ENCODE data around the gene ZNF730.

- TF ChIP-seq POLR2A (IDR thresholded peaks at IDR 0.05; ENCODE audit: low read depth, low read length) (no peak), RAD21 (IDR thresholded peaks at IDR 0.05; ENCODE audit: low read length) (no peak), MAFK (IDR thresholded peaks at IDR 0.05; ENCODE audit: low read depth, low read length) (no peak), CHD1 (IDR thresholded peaks at IDR 0.05; ENCODE audit: low read depth, low read length) (no peak), SMC3 (IDR thresholded peaks at IDR 0.05; ENCODE audit: low read depth, low read length) (no peak), BHLHE40 (IDR thresholded peaks at IDR 0.05; ENCODE audit: low read depth, low read length) (no peak), ELK1 (IDR thresholded peaks at IDR 0.05; ENCODE audit: borderline replicate concordance, low read depth, low read length) (no peak), MAZ (IDR thresholded peaks at IDR 0.05; ENCODE audit: borderline replicate concordance, low read depth, low read length) (no peak)
- TF ChIP-seq, protein P1, sequence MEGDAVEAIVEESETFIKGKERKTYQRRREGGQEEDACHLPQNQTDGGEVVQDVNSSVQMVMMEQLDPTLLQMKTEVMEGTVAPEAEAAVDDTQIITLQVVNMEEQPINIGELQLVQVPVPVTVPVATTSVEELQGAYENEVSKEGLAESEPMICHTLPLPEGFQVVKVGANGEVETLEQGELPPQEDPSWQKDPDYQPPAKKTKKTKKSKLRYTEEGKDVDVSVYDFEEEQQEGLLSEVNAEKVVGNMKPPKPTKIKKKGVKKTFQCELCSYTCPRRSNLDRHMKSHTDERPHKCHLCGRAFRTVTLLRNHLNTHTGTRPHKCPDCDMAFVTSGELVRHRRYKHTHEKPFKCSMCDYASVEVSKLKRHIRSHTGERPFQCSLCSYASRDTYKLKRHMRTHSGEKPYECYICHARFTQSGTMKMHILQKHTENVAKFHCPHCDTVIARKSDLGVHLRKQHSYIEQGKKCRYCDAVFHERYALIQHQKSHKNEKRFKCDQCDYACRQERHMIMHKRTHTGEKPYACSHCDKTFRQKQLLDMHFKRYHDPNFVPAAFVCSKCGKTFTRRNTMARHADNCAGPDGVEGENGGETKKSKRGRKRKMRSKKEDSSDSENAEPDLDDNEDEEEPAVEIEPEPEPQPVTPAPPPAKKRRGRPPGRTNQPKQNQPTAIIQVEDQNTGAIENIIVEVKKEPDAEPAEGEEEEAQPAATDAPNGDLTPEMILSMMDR (conservative IDR thresholded peaks at IDR 0.05; ENCODE audit: low read depth, low read length): no peak
- TF ChIP-seq, protein P2, sequence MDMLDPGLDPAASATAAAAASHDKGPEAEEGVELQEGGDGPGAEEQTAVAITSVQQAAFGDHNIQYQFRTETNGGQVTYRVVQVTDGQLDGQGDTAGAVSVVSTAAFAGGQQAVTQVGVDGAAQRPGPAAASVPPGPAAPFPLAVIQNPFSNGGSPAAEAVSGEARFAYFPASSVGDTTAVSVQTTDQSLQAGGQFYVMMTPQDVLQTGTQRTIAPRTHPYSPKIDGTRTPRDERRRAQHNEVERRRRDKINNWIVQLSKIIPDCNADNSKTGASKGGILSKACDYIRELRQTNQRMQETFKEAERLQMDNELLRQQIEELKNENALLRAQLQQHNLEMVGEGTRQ (IDR thresholded peaks at IDR 0.05; ENCODE audit: low read depth, low read length): no peak
Measured at GRCh38 chr19:23160766-23161165, 43.9 kb downstream of the ZNF730 start.

Data from IMR-90 (cell line).